ENCODE results near the gene ZNF575. TPM values are rescaled to one million over a fixed set of nuclear protein-coding genes. Genes with fewer than 3 reads are reported as not detected.

Gene ZNF575
- total RNA-seq, 1 donor from 2014 or later: 1.8 TPM

- H3K27ac Mint-ChIP-seq: peak overlapping the region; percentile 95
- H3K4me3 Mint-ChIP-seq: peak overlapping the region; percentile 97
- peaks cover 35% of the 10 kb centered on the region for H3K4me1 Mint-ChIP-seq (ENCODE audit: unreplicated experiment)
- no peaks in the 10 kb centered on the region for H3K9me3 Mint-ChIP-seq
- no peaks in the 10 kb centered on the region for H3K27me3 Mint-ChIP-seq
- H3K36me3 Mint-ChIP-seq: peaks cover 4% of the 10 kb centered on the region
- DNase-seq (ENCODE audit: extremely low spot score, unreplicated experiment): no peak
- TF ChIP-seq CTCF (conservative IDR thresholded peaks at IDR 0.05): no peak
Observed at GRCh38 chr19:43575955-43576878, 43.2 kb downstream of the ZNF575 start.

GRCh38 chr19:43578787-43579186 lies 45.8 kb downstream of the ZNF575 start:
- Mint-ChIP-seq H3K27ac (peak overlapping the region; percentile 67), H3K27me3 (no peaks in the 10 kb centered on the region), H3K4me3 (peak overlapping the region; percentile 75), H3K9me3 (no peaks in the 10 kb centered on the region), H3K4me1 (ENCODE audit: unreplicated experiment) (peaks cover 38% of the 10 kb centered on the region), H3K36me3 (peaks cover 4% of the 10 kb centered on the region)
- TF ChIP-seq CTCF (conservative IDR thresholded peaks at IDR 0.05): no peak
- DNase-seq (ENCODE audit: extremely low spot score, unreplicated experiment): no peak

GRCh38 chr19:43581467-43581866 lies 48.5 kb downstream of the ZNF575 start:
- no peaks in the 10 kb centered on the region for H3K27me3 Mint-ChIP-seq
- peak overlapping the region; percentile 36 for H3K27ac Mint-ChIP-seq
- peaks cover 14% of the 10 kb centered on the region for H3K36me3 Mint-ChIP-seq
- TF ChIP-seq CTCF (conservative IDR thresholded peaks at IDR 0.05): no peak
- peak overlapping the region; percentile 88 for H3K4me3 Mint-ChIP-seq
- no peaks in the 10 kb centered on the region for H3K9me3 Mint-ChIP-seq
- DNase-seq (ENCODE audit: extremely low spot score, unreplicated experiment): no peak
- peaks cover 36% of the 10 kb centered on the region for H3K4me1 Mint-ChIP-seq (ENCODE audit: unreplicated experiment)

GRCh38 chr19:43582495-43582894 lies 49.5 kb downstream of the ZNF575 start:
- peaks cover 32% of the 10 kb centered on the region for H3K4me1 Mint-ChIP-seq (ENCODE audit: unreplicated experiment)
- TF ChIP-seq CTCF (conservative IDR thresholded peaks at IDR 0.05): no peak
- no peaks in the 10 kb centered on the region for H3K9me3 Mint-ChIP-seq
- H3K4me3 Mint-ChIP-seq: no peak overlapping the region
- DNase-seq (ENCODE audit: extremely low spot score, unreplicated experiment): no peak
- H3K27ac Mint-ChIP-seq: no peak overlapping the region
- no peaks in the 10 kb centered on the region for H3K27me3 Mint-ChIP-seq
- H3K36me3 Mint-ChIP-seq: peaks cover 17% of the 10 kb centered on the region

GRCh38 chr19:43584484-43584883 lies 51.5 kb downstream of the ZNF575 start:
- Mint-ChIP-seq H3K4me3 (no peak overlapping the region), H3K9me3 (no peaks in the 10 kb centered on the region), H3K27me3 (no peaks in the 10 kb centered on the region), H3K4me1 (ENCODE audit: unreplicated experiment) (peaks cover 26% of the 10 kb centered on the region), H3K27ac (no peak overlapping the region), H3K36me3 (peaks cover 23% of the 10 kb centered on the region)
- DNase-seq (ENCODE audit: extremely low spot score, unreplicated experiment): no peak
- no peak for TF ChIP-seq CTCF (conservative IDR thresholded peaks at IDR 0.05)

Other genes with a start within 250 kb of the ZNF575 start
- gene CD177, start 179.5 kb upstream of the ZNF575 start, total RNA-seq (ENCODE audit: low replicate concordance): 0.29 TPM in 1 of 2 replicates, not detected in the other
- gene TEX101, start 118.3 kb upstream of the ZNF575 start, total RNA-seq (ENCODE audit: low replicate concordance): not detected in 2 replicates
- gene LYPD3, start 67.6 kb upstream of the ZNF575 start, total RNA-seq (ENCODE audit: low replicate concordance): 13.3 and 66.4 TPM in 2 replicates
- 37.9 and 114 TPM in 2 replicates for gene PHLDB3, start 28.4 kb upstream of the ZNF575 start, total RNA-seq (ENCODE audit: low replicate concordance)
- gene ETHE1, start 6.0 kb upstream of the ZNF575 start, total RNA-seq (ENCODE audit: low replicate concordance): 57.3 and 116 TPM in 2 replicates
- 33.0 and 63.7 TPM in 2 replicates for gene XRCC1, start 42.3 kb downstream of the ZNF575 start, total RNA-seq (ENCODE audit: low replicate concordance)
- 5.6 and 6.0 TPM in 2 replicates for gene PINLYP, start 42.6 kb downstream of the ZNF575 start, total RNA-seq (ENCODE audit: low replicate concordance)
- 37.1 and 41.5 TPM in 2 replicates for gene IRGQ, start 62.9 kb downstream of the ZNF575 start, total RNA-seq (ENCODE audit: low replicate concordance)
- gene ZNF576, start 63.4 kb downstream of the ZNF575 start, total RNA-seq (ENCODE audit: low replicate concordance): 17.3 and 18.7 TPM in 2 replicates
- 0.56 and 0.69 TPM in 2 replicates for gene SRRM5, start 78.9 kb downstream of the ZNF575 start, total RNA-seq (ENCODE audit: low replicate concordance)
- 31.4 and 76.9 TPM in 2 replicates for gene ZNF428, start 86.4 kb downstream of the ZNF575 start, total RNA-seq (ENCODE audit: low replicate concordance)
- 28.2 and 37.9 TPM in 2 replicates for gene CADM4, start 106.7 kb downstream of the ZNF575 start, total RNA-seq (ENCODE audit: low replicate concordance)
- gene PLAUR, start 137.0 kb downstream of the ZNF575 start, total RNA-seq (ENCODE audit: low replicate concordance): 18.7 and 32.1 TPM in 2 replicates
- not detected in 2 replicates for gene IRGC, start 182.9 kb downstream of the ZNF575 start, total RNA-seq (ENCODE audit: low replicate concordance)
- 44.5 and 64.9 TPM in 2 replicates for gene SMG9, start 221.8 kb downstream of the ZNF575 start, total RNA-seq (ENCODE audit: low replicate concordance)
- 1.6 and 7.7 TPM in 2 replicates for gene KCNN4, start 247.8 kb downstream of the ZNF575 start, total RNA-seq (ENCODE audit: low replicate concordance)

Measured in type B pancreatic cell (in vitro differentiated cells).